ENCODE data around the gene FCHSD2.

GRCh38 chr11:73188301-73188700, 46.2 kb upstream of the FCHSD2 start:
- no peak for TF ChIP-seq POLR2AphosphoS5 (IDR thresholded peaks at IDR 0.05)
- no peak for TF ChIP-seq CTCF (IDR thresholded peaks at IDR 0.05 in 8 of 11, conservative IDR thresholded peaks at IDR 0.05 in 3 of 11)
